WTC11 (cell line): ENCODE data around the gene ZNF217. TPM values are rescaled to one million over a fixed set of nuclear protein-coding genes. Genes with fewer than 3 reads are reported as not detected.

Experiments used
- CTCF ChIP-seq: fragments of 200-600 bp; IDR thresholded peaks from 2 replicates; pipeline ENCODE4 v1.8.0; 2022; ENCODE audit warnings: antibody characterized with exemption
- ETV6 ChIP-seq: sonication (generic); formaldehyde crosslinking; IDR thresholded peaks from 2 replicates; pipeline ENCODE4 v1.8.1; 2022; ENCODE audit warnings: mild to moderate bottlenecking, missing genetic modification reagents
- FOXK1 ChIP-seq: sonication (generic); formaldehyde crosslinking; IDR thresholded peaks from 2 replicates; pipeline ENCODE4 v1.8.0; 2022; ENCODE audit warnings: mild to moderate bottlenecking, moderate library complexity, missing genetic modification reagents
- GRHL2 ChIP-seq: fragments of 250-450 bp; sonication (Bioruptor Pico); IDR thresholded peaks from 2 replicates; pipeline ENCODE4 v1.8.0; 2022; ENCODE audit warnings: mild to moderate bottlenecking, moderate library complexity; ENCODE audit not compliant: insufficient replicate concordance, severe bottlenecking
- HMGA2 ChIP-seq: fragments of 250-450 bp; sonication (Bioruptor Pico); IDR thresholded peaks from 2 replicates; pipeline ENCODE4 v1.4.0; 2021; ENCODE audit warnings: mild to moderate bottlenecking, moderate library complexity
- IRF1 ChIP-seq: sonication (generic); formaldehyde crosslinking; IDR thresholded peaks from 2 replicates; pipeline ENCODE4 v1.8.0; 2023; ENCODE audit warnings: missing genetic modification reagents
- IRF2 ChIP-seq: sonication (generic); formaldehyde crosslinking; IDR thresholded peaks from 2 replicates; pipeline ENCODE4 v1.8.0; 2022; ENCODE audit warnings: low read depth, missing genetic modification reagents, borderline replicate concordance
- JUN ChIP-seq: sonication (generic); formaldehyde crosslinking; IDR thresholded peaks from 2 replicates; pipeline ENCODE4 v1.8.0; 2023; ENCODE audit warnings: mild to moderate bottlenecking, missing genetic modification reagents
- KAT7 ChIP-seq: sonication (generic); formaldehyde crosslinking; IDR thresholded peaks from 2 replicates; pipeline ENCODE4 v1.8.1; 2023; ENCODE audit warnings: missing genetic modification reagents, mild to moderate bottlenecking, borderline replicate concordance
- MYBL2 ChIP-seq: sonication (generic); formaldehyde crosslinking; IDR thresholded peaks from 2 replicates; pipeline ENCODE4 v1.8.1; 2023; ENCODE audit warnings: mild to moderate bottlenecking, moderate library complexity, missing genetic modification reagents
- NFE2L1 ChIP-seq: sonication (generic); formaldehyde crosslinking; IDR thresholded peaks from 2 replicates; pipeline ENCODE4 v1.8.1; 2023; ENCODE audit warnings: missing genetic modification reagents
- NFYB ChIP-seq: sonication (generic); formaldehyde crosslinking; conservative IDR thresholded peaks from 2 replicates; pipeline ENCODE4 v1.8.0; 2022; ENCODE audit warnings: low read depth, missing genetic modification reagents
- OVOL2 ChIP-seq: fragments of 250-450 bp; sonication (Bioruptor Pico); IDR thresholded peaks from 2 replicates; pipeline ENCODE4 v1.9.0; 2021; ENCODE audit warnings: mild to moderate bottlenecking, borderline replicate concordance
- PRRX2 ChIP-seq: fragments of 250-450 bp; sonication (Bioruptor Pico); IDR thresholded peaks from 2 replicates; pipeline ENCODE4 v1.8.0; 2021; ENCODE audit warnings: mild to moderate bottlenecking
- RORB ChIP-seq: fragments of 250-450 bp; sonication (Bioruptor Pico); IDR thresholded peaks from 2 replicates; pipeline ENCODE4 v1.9.0; 2021; ENCODE audit warnings: mild to moderate bottlenecking
- SMAD3 ChIP-seq: sonication (generic); formaldehyde crosslinking; IDR thresholded peaks from 2 replicates; pipeline ENCODE4 v1.8.0; 2022; ENCODE audit warnings: missing genetic modification reagents, mild to moderate bottlenecking, borderline replicate concordance
- TEAD1 ChIP-seq: sonication (generic); formaldehyde crosslinking; IDR thresholded peaks from 2 replicates; pipeline ENCODE4 v1.8.0; 2022; ENCODE audit warnings: mild to moderate bottlenecking, missing genetic modification reagents
- TP53 ChIP-seq: sonication (generic); formaldehyde crosslinking; IDR thresholded peaks from 2 replicates; pipeline ENCODE4 v1.8.1; 2023; ENCODE audit warnings: mild to moderate bottlenecking, missing genetic modification reagents
- ZNF121 ChIP-seq: sonication (generic); formaldehyde crosslinking; IDR thresholded peaks from 2 replicates; pipeline ENCODE4 v1.8.0; 2023; ENCODE audit warnings: missing genetic modification reagents
- ZNF138 ChIP-seq: sonication (generic); formaldehyde crosslinking; conservative IDR thresholded peaks from 2 replicates; pipeline ENCODE4 v1.8.1; 2022; ENCODE audit warnings: mild to moderate bottlenecking, moderate library complexity, missing genetic modification reagents
- ZNF416 ChIP-seq: fragments of 250-450 bp; sonication (Bioruptor Pico); IDR thresholded peaks from 2 replicates; pipeline ENCODE4 v1.9.0; 2021; ENCODE audit warnings: mild to moderate bottlenecking, inconsistent platforms
- ZNF423 ChIP-seq: fragments of 250-450 bp; sonication (Bioruptor Pico); IDR thresholded peaks from 2 replicates; pipeline ENCODE4 v2.1.2; 2022; ENCODE audit warnings: mild to moderate bottlenecking, moderate library complexity
- total RNA-seq: library from RNA; stranded (reverse); gene quantifications from 3 replicates; pipeline ENCODE4 v1.2.3, GENCODE V29; 2021
- TF ChIP-seq, protein P1 (sequence below): sonication (generic); formaldehyde crosslinking; IDR thresholded peaks from 2 replicates; pipeline ENCODE4 v1.8.0; 2022; ENCODE audit warnings: missing genetic modification reagents
- TF ChIP-seq, protein P2 (sequence below): sonication (generic); formaldehyde crosslinking; IDR thresholded peaks from 2 replicates; pipeline ENCODE4 v1.8.1; 2023; ENCODE audit warnings: mild to moderate bottlenecking, missing genetic modification reagents, moderate library complexity
- TF ChIP-seq, protein P3 (sequence below): sonication (generic); formaldehyde crosslinking; IDR thresholded peaks from 2 replicates; pipeline ENCODE4 v1.8.1; 2023; ENCODE audit warnings: mild to moderate bottlenecking, moderate library complexity, missing genetic modification reagents
- TF ChIP-seq, protein P4 (sequence below): sonication (generic); formaldehyde crosslinking; IDR thresholded peaks from 2 replicates; pipeline ENCODE4 v1.8.0; 2022; ENCODE audit warnings: mild to moderate bottlenecking, missing genetic modification reagents
- TF ChIP-seq, protein P5 (sequence below): sonication (generic); formaldehyde crosslinking; IDR thresholded peaks from 2 replicates; pipeline ENCODE4 v1.8.1; 2022; ENCODE audit warnings: low read depth, missing genetic modification reagents, borderline replicate concordance
- TF ChIP-seq, protein P6 (sequence below): sonication (generic); formaldehyde crosslinking; IDR thresholded peaks from 2 replicates; pipeline ENCODE4 v1.8.0; 2022; ENCODE audit warnings: mild to moderate bottlenecking, missing genetic modification reagents

The ZNF217 gene
- total RNA-seq, 1 experiment from 2014 or later = 75.6 TPM

DNA sequence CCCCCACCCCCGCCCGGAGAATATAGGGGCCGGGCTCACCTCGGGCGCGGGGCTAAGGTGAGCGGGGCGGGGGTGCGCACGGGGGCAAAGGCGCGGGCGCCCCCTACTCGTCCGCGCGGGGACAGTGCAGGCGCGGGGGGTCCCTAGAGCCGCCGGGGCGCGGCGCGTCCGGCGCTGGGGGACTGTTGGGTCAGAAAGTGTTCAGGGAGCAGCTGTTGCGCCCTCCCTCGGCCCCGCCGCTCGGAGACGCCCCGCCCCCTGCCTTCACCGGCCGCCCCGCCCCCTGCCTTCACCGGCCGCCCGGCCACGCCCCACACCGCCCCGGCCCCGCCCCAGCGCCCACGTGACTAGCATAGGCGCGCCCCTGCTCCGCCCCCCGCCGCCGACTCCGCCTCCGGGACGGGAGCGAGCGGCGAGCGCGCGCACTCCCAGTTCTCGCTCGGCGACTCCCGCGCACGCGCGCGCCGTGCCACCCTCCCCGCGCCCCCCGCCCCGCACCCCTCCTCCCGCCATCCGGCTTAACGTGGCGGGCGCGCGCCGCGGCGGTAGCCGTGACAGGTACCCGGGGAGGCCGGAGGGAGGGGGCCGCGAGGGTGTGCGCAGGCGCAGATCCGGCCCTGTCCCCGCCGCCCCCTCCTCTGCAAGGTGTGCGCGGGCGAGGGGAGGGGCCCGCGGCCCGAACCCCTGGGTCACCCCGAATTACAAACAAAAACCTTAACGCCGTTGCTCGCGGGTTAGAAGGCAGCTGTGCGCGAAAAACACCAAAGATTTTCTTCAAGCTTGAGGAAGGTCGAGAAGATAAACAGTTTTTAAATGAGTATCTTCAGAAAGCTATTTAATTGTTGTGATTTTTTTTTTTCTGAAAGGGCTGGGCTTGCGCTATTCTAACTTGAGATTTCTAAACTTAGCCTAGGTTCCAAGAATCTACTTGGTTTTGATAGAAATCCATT is 704 bp upstream of the ZNF217 start (continued):
- TF ChIP-seq, protein P1, sequence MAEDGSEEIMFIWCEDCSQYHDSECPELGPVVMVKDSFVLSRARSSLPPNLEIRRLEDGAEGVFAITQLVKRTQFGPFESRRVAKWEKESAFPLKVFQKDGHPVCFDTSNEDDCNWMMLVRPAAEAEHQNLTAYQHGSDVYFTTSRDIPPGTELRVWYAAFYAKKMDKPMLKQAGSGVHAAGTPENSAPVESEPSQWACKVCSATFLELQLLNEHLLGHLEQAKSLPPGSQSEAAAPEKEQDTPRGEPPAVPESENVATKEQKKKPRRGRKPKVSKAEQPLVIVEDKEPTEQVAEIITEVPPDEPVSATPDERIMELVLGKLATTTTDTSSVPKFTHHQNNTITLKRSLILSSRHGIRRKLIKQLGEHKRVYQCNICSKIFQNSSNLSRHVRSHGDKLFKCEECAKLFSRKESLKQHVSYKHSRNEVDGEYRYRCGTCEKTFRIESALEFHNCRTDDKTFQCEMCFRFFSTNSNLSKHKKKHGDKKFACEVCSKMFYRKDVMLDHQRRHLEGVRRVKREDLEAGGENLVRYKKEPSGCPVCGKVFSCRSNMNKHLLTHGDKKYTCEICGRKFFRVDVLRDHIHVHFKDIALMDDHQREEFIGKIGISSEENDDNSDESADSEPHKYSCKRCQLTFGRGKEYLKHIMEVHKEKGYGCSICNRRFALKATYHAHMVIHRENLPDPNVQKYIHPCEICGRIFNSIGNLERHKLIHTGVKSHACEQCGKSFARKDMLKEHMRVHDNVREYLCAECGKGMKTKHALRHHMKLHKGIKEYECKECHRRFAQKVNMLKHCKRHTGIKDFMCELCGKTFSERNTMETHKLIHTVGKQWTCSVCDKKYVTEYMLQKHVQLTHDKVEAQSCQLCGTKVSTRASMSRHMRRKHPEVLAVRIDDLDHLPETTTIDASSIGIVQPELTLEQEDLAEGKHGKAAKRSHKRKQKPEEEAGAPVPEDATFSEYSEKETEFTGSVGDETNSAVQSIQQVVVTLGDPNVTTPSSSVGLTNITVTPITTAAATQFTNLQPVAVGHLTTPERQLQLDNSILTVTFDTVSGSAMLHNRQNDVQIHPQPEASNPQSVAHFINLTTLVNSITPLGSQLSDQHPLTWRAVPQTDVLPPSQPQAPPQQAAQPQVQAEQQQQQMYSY (CRISPR knock-in tag) = no peak
- TF ChIP-seq, protein P2, sequence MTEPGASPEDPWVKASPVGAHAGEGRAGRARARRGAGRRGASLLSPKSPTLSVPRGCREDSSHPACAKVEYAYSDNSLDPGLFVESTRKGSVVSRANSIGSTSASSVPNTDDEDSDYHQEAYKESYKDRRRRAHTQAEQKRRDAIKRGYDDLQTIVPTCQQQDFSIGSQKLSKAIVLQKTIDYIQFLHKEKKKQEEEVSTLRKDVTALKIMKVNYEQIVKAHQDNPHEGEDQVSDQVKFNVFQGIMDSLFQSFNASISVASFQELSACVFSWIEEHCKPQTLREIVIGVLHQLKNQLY (CRISPR knock-in tag) = no peak
- TF ChIP-seq NFE2L1 (CRISPR knock-in tag) (no peak), OVOL2 (CRISPR knock-in tag) (no peak), ZNF423 (no peak), FOXK1 (CRISPR knock-in tag) (no peak), CTCF (peak; percentile 26; the same call in 1 of the 2 replicates), ETV6 (CRISPR knock-in tag) (no peak), KAT7 (CRISPR knock-in tag) (no peak), ZNF416 (CRISPR knock-in tag) (no peak), TEAD1 (no peak), ZNF121 (CRISPR knock-in tag) (no peak), RORB (CRISPR knock-in tag) (no peak), ZNF138 (CRISPR knock-in tag) (no peak), TP53 (CRISPR knock-in tag) (no peak), GRHL2 (CRISPR knock-in tag) (no peak), HMGA2 (CRISPR knock-in tag) (no peak), SMAD3 (CRISPR knock-in tag) (no peak), MYBL2 (no peak), IRF2 (CRISPR knock-in tag) (no peak), NFYB (no peak), PRRX2 (CRISPR knock-in tag) (no peak), IRF1 (CRISPR knock-in tag) (no peak), JUN (CRISPR knock-in tag) (no peak)
- TF ChIP-seq, protein P3, sequence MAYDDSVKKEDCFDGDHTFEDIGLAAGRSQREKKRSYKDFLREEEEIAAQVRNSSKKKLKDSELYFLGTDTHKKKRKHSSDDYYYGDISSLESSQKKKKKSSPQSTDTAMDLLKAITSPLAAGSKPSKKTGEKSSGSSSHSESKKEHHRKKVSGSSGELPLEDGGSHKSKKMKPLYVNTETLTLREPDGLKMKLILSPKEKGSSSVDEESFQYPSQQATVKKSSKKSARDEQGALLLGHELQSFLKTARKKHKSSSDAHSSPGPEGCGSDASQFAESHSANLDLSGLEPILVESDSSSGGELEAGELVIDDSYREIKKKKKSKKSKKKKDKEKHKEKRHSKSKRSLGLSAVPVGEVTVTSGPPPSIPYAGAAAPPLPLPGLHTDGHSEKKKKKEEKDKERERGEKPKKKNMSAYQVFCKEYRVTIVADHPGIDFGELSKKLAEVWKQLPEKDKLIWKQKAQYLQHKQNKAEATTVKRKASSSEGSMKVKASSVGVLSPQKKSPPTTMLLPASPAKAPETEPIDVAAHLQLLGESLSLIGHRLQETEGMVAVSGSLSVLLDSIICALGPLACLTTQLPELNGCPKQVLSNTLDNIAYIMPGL (CRISPR knock-in tag) = peak; percentile 46; the same call in 1 of the 2 replicates
- TF ChIP-seq, protein P4, sequence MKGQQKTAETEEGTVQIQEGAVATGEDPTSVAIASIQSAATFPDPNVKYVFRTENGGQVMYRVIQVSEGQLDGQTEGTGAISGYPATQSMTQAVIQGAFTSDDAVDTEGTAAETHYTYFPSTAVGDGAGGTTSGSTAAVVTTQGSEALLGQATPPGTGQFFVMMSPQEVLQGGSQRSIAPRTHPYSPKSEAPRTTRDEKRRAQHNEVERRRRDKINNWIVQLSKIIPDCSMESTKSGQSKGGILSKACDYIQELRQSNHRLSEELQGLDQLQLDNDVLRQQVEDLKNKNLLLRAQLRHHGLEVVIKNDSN (CRISPR knock-in tag) = peak; percentile 50; the same call in 1 of the 2 replicates
- TF ChIP-seq, protein P5, sequence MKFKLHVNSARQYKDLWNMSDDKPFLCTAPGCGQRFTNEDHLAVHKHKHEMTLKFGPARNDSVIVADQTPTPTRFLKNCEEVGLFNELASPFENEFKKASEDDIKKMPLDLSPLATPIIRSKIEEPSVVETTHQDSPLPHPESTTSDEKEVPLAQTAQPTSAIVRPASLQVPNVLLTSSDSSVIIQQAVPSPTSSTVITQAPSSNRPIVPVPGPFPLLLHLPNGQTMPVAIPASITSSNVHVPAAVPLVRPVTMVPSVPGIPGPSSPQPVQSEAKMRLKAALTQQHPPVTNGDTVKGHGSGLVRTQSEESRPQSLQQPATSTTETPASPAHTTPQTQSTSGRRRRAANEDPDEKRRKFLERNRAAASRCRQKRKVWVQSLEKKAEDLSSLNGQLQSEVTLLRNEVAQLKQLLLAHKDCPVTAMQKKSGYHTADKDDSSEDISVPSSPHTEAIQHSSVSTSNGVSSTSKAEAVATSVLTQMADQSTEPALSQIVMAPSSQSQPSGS = no peak
- TF ChIP-seq, protein P6, sequence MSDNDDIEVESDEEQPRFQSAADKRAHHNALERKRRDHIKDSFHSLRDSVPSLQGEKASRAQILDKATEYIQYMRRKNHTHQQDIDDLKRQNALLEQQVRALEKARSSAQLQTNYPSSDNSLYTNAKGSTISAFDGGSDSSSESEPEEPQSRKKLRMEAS (CRISPR knock-in tag) = no peak
